Nephron progenitor cell (in vitro differentiated cells): Measurements from ENCODE around the gene ADI1.
A peak's percentile ranks its signal among the peaks of the same experiment; 100 is the strongest.

Source experiments
- DNase-seq: peaks from one replicate; pipeline ENCODE4 v3.0.0; 2021
- H3K27ac Mint-ChIP-seq: 2 replicates; pipeline ENCODE4 v1.8.0; 2021; ENCODE audit warnings: mild to moderate bottlenecking, moderate library complexity, mixed read lengths
- H3K27me3 Mint-ChIP-seq: 2 replicates; pipeline ENCODE4 v1.8.0; 2021; ENCODE audit warnings: mild to moderate bottlenecking, low read depth, mixed read lengths; ENCODE audit not compliant: poor library complexity
- H3K36me3 Mint-ChIP-seq: 2 replicates; pipeline ENCODE4 v1.8.0; 2021; ENCODE audit warnings: low read depth, mixed read lengths
- H3K4me1 Mint-ChIP-seq: 2 replicates; pipeline ENCODE4 v1.8.0; 2021; ENCODE audit warnings: mixed read lengths
- H3K4me3 Mint-ChIP-seq: 2 replicates; pipeline ENCODE4 v1.8.0; 2021; ENCODE audit warnings: mild to moderate bottlenecking, moderate library complexity, mixed read lengths
- H3K9me3 Mint-ChIP-seq: 2 replicates; pipeline ENCODE4 v1.8.0; 2021; ENCODE audit warnings: mild to moderate bottlenecking, moderate library complexity, mixed read lengths
- CTCF ChIP-seq: fragments of 200-600 bp; sonication (generic); IDR thresholded peaks from 2 replicates; pipeline ENCODE4 v1.5.0; 2021; ENCODE audit warnings: antibody characterized with exemption

The ADI1 gene

GRCh38 chr2:3557639-3558204 lies 38.4 kb upstream of the ADI1 start:
- Mint-ChIP-seq H3K4me3 (peak overlapping the region; percentile 94), H3K4me1 (peaks cover 33% of the 10 kb centered on the region), H3K36me3 (peaks cover 49% of the 10 kb centered on the region), H3K27ac (peak overlapping the region; percentile 98), H3K27me3 (peaks cover 2% of the 10 kb centered on the region), H3K9me3 (no peaks in the 10 kb centered on the region)
- DNase-seq, result no peak
- no peak for TF ChIP-seq CTCF

- TF ChIP-seq CTCF, result no peak
- Mint-ChIP-seq H3K9me3 (no peaks in the 10 kb centered on the region), H3K27ac (no peak overlapping the region), H3K4me3 (no peak overlapping the region), H3K4me1 (peaks cover 17% of the 10 kb centered on the region), H3K36me3 (peaks cover 67% of the 10 kb centered on the region), H3K27me3 (peaks cover 3% of the 10 kb centered on the region)
- DNase-seq, result no peak
These were observed 34.6 kb upstream of the ADI1 start for GRCh38 chr2:3553946-3554345.

- peaks cover 74% of the 10 kb centered on the region for H3K36me3 Mint-ChIP-seq
- no peak for TF ChIP-seq CTCF
- no peak overlapping the region for H3K4me3 Mint-ChIP-seq
- no peak overlapping the region for H3K27ac Mint-ChIP-seq
- DNase-seq, result no peak
- H3K9me3 Mint-ChIP-seq, result no peaks in the 10 kb centered on the region
- H3K27me3 Mint-ChIP-seq, result peaks cover 3% of the 10 kb centered on the region
- H3K4me1 Mint-ChIP-seq, result no peaks in the 10 kb centered on the region
These were observed 28.6 kb upstream of the ADI1 start for GRCh38 chr2:3547915-3548314.

- no peak for DNase-seq
- Mint-ChIP-seq H3K4me3 (no peak overlapping the region), H3K4me1 (no peaks in the 10 kb centered on the region), H3K27me3 (no peaks in the 10 kb centered on the region), H3K9me3 (no peaks in the 10 kb centered on the region), H3K36me3 (peaks cover 77% of the 10 kb centered on the region), H3K27ac (no peak overlapping the region)
- TF ChIP-seq CTCF, result no peak
These were observed 26.6 kb upstream of the ADI1 start for GRCh38 chr2:3545788-3546478.

GRCh38 chr2:3543023-3543683 lies 23.8 kb upstream of the ADI1 start:
- H3K9me3 Mint-ChIP-seq, result no peaks in the 10 kb centered on the region
- peaks cover 3% of the 10 kb centered on the region for H3K27me3 Mint-ChIP-seq
- TF ChIP-seq CTCF, result no peak
- no peak for DNase-seq
- H3K4me3 Mint-ChIP-seq, result no peak overlapping the region
- H3K27ac Mint-ChIP-seq, result no peak overlapping the region
- H3K4me1 Mint-ChIP-seq, result no peaks in the 10 kb centered on the region
- peaks cover 64% of the 10 kb centered on the region for H3K36me3 Mint-ChIP-seq
